GM18511 (cell line): ENCODE measurements around the gene PTPN1.
"Not testable (repeated sequence)": the region's sequence is repeated elsewhere in the genome, so short reads cannot be mapped to it uniquely, and the experiment has no call there.

ENCODE experiments used
- ATAC-seq: cut with Tn5 transposase; IDR thresholded peaks from one replicate; pipeline ENCODE4 v1.9.1; 2021; ENCODE audit warnings: mild to moderate bottlenecking, moderate library complexity; ENCODE audit not compliant: unreplicated experiment

The PTPN1 gene

GRCh38 chr20:50478162-50478990, 31.8 kb upstream of the PTPN1 start:
- peak; percentile 76 for ATAC-seq

GRCh38 chr20:50481741-50482140, 28.4 kb upstream of the PTPN1 start:
- no peak for ATAC-seq

- no peak for ATAC-seq
Measured at GRCh38 chr20:50482396-50482981, 27.7 kb upstream of the PTPN1 start.

GRCh38 chr20:50484271-50484976, 25.8 kb upstream of the PTPN1 start:
- no peak for ATAC-seq

GRCh38 chr20:50487397-50487796, 22.8 kb upstream of the PTPN1 start:
- no peak for ATAC-seq

GRCh38 chr20:50488236-50488806, 21.9 kb upstream of the PTPN1 start:
- no peak for ATAC-seq

GRCh38 chr20:50491168-50491567, 19.0 kb upstream of the PTPN1 start:
- no peak for ATAC-seq

- ATAC-seq = no peak
Measured at GRCh38 chr20:50491926-50492634, 18.1 kb upstream of the PTPN1 start.

- ATAC-seq = no peak
Measured at GRCh38 chr20:50493881-50494253, 16.3 kb upstream of the PTPN1 start.

- ATAC-seq = no peak
Measured at GRCh38 chr20:50494428-50494827, 15.8 kb upstream of the PTPN1 start.

- no peak for ATAC-seq
Measured at GRCh38 chr20:50496773-50497385, 13.3 kb upstream of the PTPN1 start.

- no peak for ATAC-seq
Measured at GRCh38 chr20:50498071-50498776, 12.0 kb upstream of the PTPN1 start.

- no peak for ATAC-seq
Measured at GRCh38 chr20:50499938-50500337, 10.2 kb upstream of the PTPN1 start.

GRCh38 chr20:50501972-50502745, 8.0 kb upstream of the PTPN1 start:
- no peak for ATAC-seq

- no peak for ATAC-seq
Measured at GRCh38 chr20:50504231-50504823, 5.9 kb upstream of the PTPN1 start.

GRCh38 chr20:50506270-50506579, 4.0 kb upstream of the PTPN1 start:
- ATAC-seq = no peak

- ATAC-seq = not testable (repeated sequence)
Measured at GRCh38 chr20:50507745-50508144, 2.4 kb upstream of the PTPN1 start.

GRCh38 chr20:50508171-50508755, 1.9 kb upstream of the PTPN1 start:
- no peak for ATAC-seq
